K562 (cell line): Measurements from ENCODE around the gene PTPRG. TPM values are rescaled to one million over a fixed set of nuclear protein-coding genes. Genes with fewer than 3 reads are reported as not detected.

Experiments used
- ATAC-seq: fragments of 200-7000 bp; cut with Tn5 transposase; 3 replicates; pipeline ENCODE4 v1.9.1; 2020; ENCODE audit warnings: moderate library complexity
- BruUV-seq: library from RNA; stranded (reverse); fragments of 400-500 nt; replicated peaks from 2 replicates; lab custom pipeline; 2021; lab: Mats Ljungman, UMichigan
- CTCF ChIA-PET: fragments of 300-600 bp; formaldehyde crosslinking; extraction: SDS; loops from one replicate; lab custom pipeline; 2021; ENCODE audit warnings: low intra/inter-chr PET ratio; lab: Yijun Ruan, JAX
- POLR2A ChIA-PET: fragments of 300-600, 350-650 bp; sonication (Branson Sonifier 250); formaldehyde crosslinking; extraction: SDS; loops from one replicate; lab custom pipeline; 2021; ENCODE audit warnings: antibody characterized with exemption, inconsistent platforms; lab: Yijun Ruan, JAX
- DNase-seq, 4 experiments: peaks; one replicate each; pipeline versions ENCODE4 v3.0.0 to v3.0.0-alpha.2; 2011 to 2018; ENCODE audit warnings: low spot score in 3 of 4, mixed read lengths in 3 of 4; ENCODE audit errors: extremely low read depth in 1 of 4
- FAIRE-seq: peaks from 2 replicates; lab custom pipeline; 2011; peaks lifted over from hg19 to GRCh38; lab: Jason Lieb, UNC
- H2AFZ ChIP-seq: 2 replicates; pipeline ENCODE4 v1.6.0; 2011; ENCODE audit warnings: low read depth, low read length, control low read depth, inconsistent platforms
- H3K27ac ChIP-seq: fragments of 200-600 bp; 3 replicates; pipeline ENCODE4 v1.8.0; 2011; ENCODE audit warnings: low read depth, mild to moderate bottlenecking, control low read depth, inconsistent platforms, low read length, moderate library complexity, mixed read lengths; ENCODE audit errors: extremely low read depth
- H3K27me3 ChIP-seq, 2 experiments: fragments of 300-600 bp in 1 of 2; 2 replicates in 1 of 2; 3 replicates in 1 of 2; pipeline versions ENCODE4 v1.6.0 to v1.8.0; 2011; ENCODE audit warnings: inconsistent platforms in 2 of 2, low read length in 2 of 2, mild to moderate bottlenecking in 1 of 2, mixed read lengths in 1 of 2, moderate library complexity in 1 of 2; ENCODE audit not compliant: control insufficient read depth in 2 of 2, insufficient read depth in 2 of 2
- H3K36me3 ChIP-seq: fragments of 300-600 bp; 3 replicates; pipeline ENCODE4 v1.8.0; 2011; ENCODE audit warnings: mild to moderate bottlenecking, low read length, inconsistent platforms; ENCODE audit not compliant: control insufficient read depth, insufficient read depth
- H3K4me1 ChIP-seq, 2 experiments: fragments of 200-600 bp in 1 of 2; replicated peaks in 1 of 2; 2 replicates in 1 of 2; 3 replicates in 1 of 2; pipeline versions ENCODE4 v1.5.1 to v1.8.0; 2011; ENCODE audit warnings: inconsistent platforms in 2 of 2, low read length in 2 of 2, mild to moderate bottlenecking in 1 of 2, mixed read lengths in 1 of 2, moderate library complexity in 1 of 2; ENCODE audit not compliant: control insufficient read depth in 2 of 2, insufficient read depth in 2 of 2
- H3K4me2 ChIP-seq: 2 replicates; pipeline ENCODE4 v1.6.1; 2011; ENCODE audit warnings: low read length, control low read depth, inconsistent platforms, mixed read lengths; ENCODE audit not compliant: insufficient read depth
- H3K4me3 ChIP-seq: fragments of 200-600 bp; sonication (generic), shearing (Covaris generic); 2 replicates; pipeline ENCODE4 v1.5.1; 2016; ENCODE audit warnings: control low read depth, inconsistent platforms
- H3K79me2 ChIP-seq: fragments of 200-600 bp; 3 replicates; pipeline ENCODE4 v1.8.0; 2011; ENCODE audit warnings: low read length, inconsistent platforms; ENCODE audit not compliant: control insufficient read depth, insufficient read depth
- H3K9ac ChIP-seq, 2 experiments: 2 replicates each; pipeline versions ENCODE4 v1.6.0 to v1.6.1; 2011; ENCODE audit warnings: low read depth in 2 of 2, low read length in 2 of 2, control low read depth in 1 of 2, inconsistent platforms in 1 of 2, mild to moderate bottlenecking in 1 of 2, mixed read lengths in 1 of 2; ENCODE audit not compliant: insufficient read depth in 1 of 2
- H3K9me1 ChIP-seq: one replicate; pipeline ENCODE4 v1.6.0; 2011; ENCODE audit warnings: inconsistent platforms, mild to moderate bottlenecking, low read length, moderate library complexity; ENCODE audit not compliant: control insufficient read depth, insufficient read depth
- H3K9me3 ChIP-seq: replicated peaks from 2 replicates; pipeline ENCODE4 v1.5.1; 2011; ENCODE audit warnings: low read depth, low read length, inconsistent platforms; ENCODE audit not compliant: control insufficient read depth, insufficient read depth
- H4K20me1 ChIP-seq: replicated peaks from 2 replicates; pipeline ENCODE4 v1.6.1; 2011; ENCODE audit warnings: low read length, inconsistent platforms, mixed read lengths; ENCODE audit not compliant: control insufficient read depth, insufficient read depth
- ATF7 ChIP-seq: fragments of 450-650 bp; IDR thresholded peaks from 2 replicates; pipeline ENCODE4 v1.7.1; 2014; ENCODE audit warnings: mild to moderate bottlenecking, moderate library complexity
- CCAR2 ChIP-seq: fragments of 200-400 bp; formaldehyde crosslinking; IDR thresholded peaks from 2 replicates; pipeline ENCODE4 v1.6.1; 2017; ENCODE audit warnings: mild to moderate bottlenecking, low read depth, low read length
- CREB5 ChIP-seq: fragments of 250-450 bp; sonication (Bioruptor Pico); IDR thresholded peaks from 2 replicates; pipeline ENCODE4 v1.5.0; 2020; ENCODE audit warnings: mild to moderate bottlenecking
- KDM5B ChIP-seq: fragments of 200-600 bp; sonication (generic); IDR thresholded peaks from 2 replicates; pipeline ENCODE4 v1.6.1; 2012; ENCODE audit warnings: low read depth, mild to moderate bottlenecking, moderate library complexity, low read length, control low read depth, inconsistent platforms; ENCODE audit not compliant: insufficient replicate concordance
- MGA ChIP-seq: fragments of 450-650 bp; IDR thresholded peaks from 2 replicates; pipeline ENCODE4 v1.6.1; 2016; ENCODE audit warnings: mild to moderate bottlenecking, moderate library complexity
- MYC ChIP-seq, 2 experiments: fragments of 250-450 bp in 1 of 2; sonication (Bioruptor Pico) in 1 of 2; IDR thresholded peaks; 2 replicates each; pipeline versions ENCODE4 v1.5.1 to v1.6.1; 2012 to 2021; ENCODE audit warnings: low read depth in 2 of 2, borderline replicate concordance in 1 of 2, improper control_type of control experiment in 1 of 2, low read length in 1 of 2, mild to moderate bottlenecking in 1 of 2, moderate library complexity in 1 of 2
- NCOA2 ChIP-seq, 2 experiments: fragments of 450-650 bp; IDR thresholded peaks; 2 replicates each; pipeline ENCODE4 v1.6.1; 2018; ENCODE audit warnings: mild to moderate bottlenecking in 2 of 2, moderate library complexity in 1 of 2; ENCODE audit not compliant: partially characterized antibody in 2 of 2
- NR4A1 ChIP-seq, 2 experiments: fragments of 250-450 bp in 1 of 2; fragments of 450-650 bp in 1 of 2; sonication (Bioruptor Pico) in 1 of 2; IDR thresholded peaks; 2 replicates each; pipeline versions ENCODE4 v1.4.0 to v1.6.1; 2016 to 2020; ENCODE audit warnings: mild to moderate bottlenecking in 2 of 2, missing compliant biosample characterization in 1 of 2, missing genetic modification characterization in 1 of 2, moderate library complexity in 1 of 2
- ZSCAN29 ChIP-seq: fragments of 450-650 bp; IDR thresholded peaks from 2 replicates; pipeline ENCODE4 v1.6.1; 2017
- WGBS: fragments of 100-300 bp; shearing (Covaris generic); methylation state at CpG from one replicate; pipeline ENCODE4 v1.1.6; 2016; ENCODE audit warnings: low coverage, mixed read lengths; ENCODE audit not compliant: insufficient coverage; ENCODE audit errors: missing lambda C conversion rate; 5-methylcytosine and 5-hydroxymethylcytosine counted together
- in situ Hi-C: fragments of 300-500 bp; cut with MboI; formaldehyde crosslinking; loops from 4 replicates; pipeline ENCODE4 v1.15.0; 2018; ENCODE audit warnings: inconsistent platforms, mixed read lengths
- intact Hi-C: fragments of 100-400 bp; cut with micrococcal nuclease; formaldehyde crosslinking; loops from 2 replicates; pipeline ENCODE4 v1.14.2; 2022
- polyA plus RNA-seq, 8 experiments: library from polyadenylated mRNA; depleted of rRNA in 4 of 8; stranded (reverse) in 5 of 8; unstranded in 3 of 8; fragments of >200 nt; fragmentation: Nextera tagmentation in 2 of 8; fragmentation: Illumina TruSeq in 1 of 8; extraction: Ambion mirVana in 2 of 8; extraction: Trizol in 1 of 8; gene quantifications; 2 replicates each; pipeline versions ENCODE4 v1.2.1 to v1.2.3, GENCODE V29; 2011 to 2014; ENCODE audit warnings: inconsistent platforms in 1 of 8, missing spikeins in 1 of 8
- total RNA-seq, 7 experiments: library from RNA; depleted of rRNA in 6 of 7; stranded (reverse); fragments of >200 nt in 6 of 7; fragmentation: Illumina TruSeq in 2 of 7; extraction: Trizol in 2 of 7; gene quantifications; 2 replicates each; pipeline versions ENCODE4 v1.2.1 to v1.2.3, GENCODE V29; 2011 to 2021; ENCODE audit warnings: low replicate concordance in 1 of 7

The PTPRG gene
- total and polyA plus RNA-seq, 9 of the 15 experiments (the other 6 are each of a cell fraction or from before 2014, with no cell fraction given): 0.16 TPM; not detected in 8

DNA sequence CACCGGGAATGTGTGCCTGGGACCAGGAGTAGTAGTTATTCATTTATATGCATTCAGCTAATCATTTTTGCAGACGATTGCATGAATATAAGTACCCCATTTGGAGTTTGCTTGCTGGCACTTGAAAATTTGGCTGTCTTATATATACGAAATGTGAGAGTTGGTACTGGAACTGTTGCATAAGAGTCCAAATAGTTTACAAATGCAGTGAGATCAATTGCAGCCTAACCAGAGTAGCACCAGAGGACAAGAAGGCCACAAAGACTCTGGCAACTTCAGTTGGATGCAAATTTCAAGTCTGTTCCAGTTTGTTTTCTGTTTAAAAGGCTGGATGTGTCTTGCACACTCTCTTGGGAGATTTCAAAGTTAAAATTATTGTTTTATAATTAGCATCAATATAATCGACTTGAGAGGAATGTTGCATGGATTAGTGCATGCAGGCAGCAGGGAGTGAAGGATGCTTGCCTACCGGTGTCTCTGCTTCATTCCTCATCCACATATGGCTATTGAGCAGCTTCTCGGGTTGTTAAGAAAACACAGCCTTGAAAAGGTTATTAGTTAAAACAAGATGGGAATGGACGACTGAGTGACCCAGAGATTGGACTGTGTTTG, 213.0 kb downstream of the PTPRG start:
- no peak overlapping the region for H3K9ac ChIP-seq
- no peaks in the 10 kb centered on the region for H3K9me1 ChIP-seq
- in situ Hi-C loops: no loop called here
- DNase-seq (no peak), FAIRE-seq (no peak), ATAC-seq (no peak)
- no peak overlapping the region for H2AFZ ChIP-seq
- H3K4me1 ChIP-seq: no peaks in the 10 kb centered on the region
- intact Hi-C loops: no loop called here
- no peaks in the 10 kb centered on the region for H4K20me1 ChIP-seq
- no peaks in the 10 kb centered on the region for H3K79me2 ChIP-seq
- H3K27ac ChIP-seq: no peak overlapping the region
- H3K4me3 ChIP-seq: no peak overlapping the region
- 0% methylated on average over 7 of the region's 7 CpGs for WGBS
- ChIA-PET CTCF (no interaction called here), POLR2A (no interaction called here)
- H3K4me2 ChIP-seq: no peak overlapping the region
- no peaks in the 10 kb centered on the region for H3K9me3 ChIP-seq
- no peaks in the 10 kb centered on the region for H3K36me3 ChIP-seq
- no TSS peak for BruUV-seq
- no peaks in the 10 kb centered on the region for H3K27me3 ChIP-seq
- no peak for TF ChIP-seq ATF7
- TF ChIP-seq NCOA2 (IDR thresholded peaks at IDR 0.05; ENCODE audit: partially characterized antibody in 2 of 2): no peak
- TF ChIP-seq MGA: no peak
- TF ChIP-seq ZSCAN29: no peak
- TF ChIP-seq MYC (IDR thresholded peaks at IDR 0.05; ENCODE audit: low read depth, low read length): no peak
- no peak for TF ChIP-seq MYC (CRISPR knock-in tag; IDR thresholded peaks at IDR 0.05; ENCODE audit: borderline replicate concordance, low read depth)
- no peak for TF ChIP-seq CCAR2
- TF ChIP-seq CREB5 (CRISPR knock-in tag): no peak
- no peak for TF ChIP-seq NR4A1 (CRISPR knock-in tag; IDR thresholded peaks at IDR 0.05)
- no peak for TF ChIP-seq NR4A1 (tag; IDR thresholded peaks at IDR 0.05)
- TF ChIP-seq KDM5B: no peak
